CD4-positive, alpha-beta memory T cell (primary cell): ENCODE data around the gene WEE1. TPM values are rescaled to one million over a fixed set of nuclear protein-coding genes. Genes with fewer than 3 reads are reported as not detected.

Source experiments
- CTCF ChIA-PET: fragments of 350-600 bp; sonication (Branson Sonifier 250); formaldehyde crosslinking; loops from one replicate; lab custom pipeline; 2021; ENCODE audit warnings: inconsistent platforms; ENCODE audit not compliant: partially characterized antibody; lab: Charles Lee
- POLR2A ChIA-PET: fragments of 350-600 bp; sonication (Branson Sonifier 250); formaldehyde crosslinking; loops from one replicate; lab custom pipeline; 2021; ENCODE audit not compliant: partially characterized antibody; lab: Charles Lee
- DNase-seq, 5 donors: peaks; one replicate each; pipeline versions ENCODE4 v3.0.0 to v3.0.0-alpha.2; 2020 to 2022; ENCODE audit warnings: mixed read lengths in 1 of 5
- H3K27ac ChIP-seq: one replicate; pipeline ENCODE4 v1.7.0; 2013; ENCODE audit warnings: low read depth, low read length
- H3K27me3 ChIP-seq: 2 replicates; pipeline ENCODE4 v1.7.0; 2013; ENCODE audit warnings: mild to moderate bottlenecking, low read length, moderate library complexity; ENCODE audit not compliant: insufficient read depth
- H3K36me3 ChIP-seq: 2 replicates; pipeline ENCODE4 v1.7.0; 2013; ENCODE audit warnings: mild to moderate bottlenecking, low read length, moderate library complexity; ENCODE audit not compliant: insufficient read depth
- H3K4me1 ChIP-seq: 2 replicates; pipeline ENCODE4 v1.7.0; 2013; ENCODE audit warnings: mild to moderate bottlenecking, low read length, moderate library complexity; ENCODE audit not compliant: insufficient read depth
- H3K4me3 ChIP-seq, 2 donors: one replicate each; pipeline ENCODE4 v1.7.0; 2013; ENCODE audit warnings: low read length in 2 of 2, mild to moderate bottlenecking in 1 of 2
- H3K9me3 ChIP-seq, 2 donors: one replicate each; pipeline ENCODE4 v1.7.0; 2013; ENCODE audit warnings: low read length in 2 of 2, control low read depth in 1 of 2; ENCODE audit not compliant: control insufficient read depth in 1 of 2
- H3K27ac Mint-ChIP-seq, 7 donors: one replicate each; pipeline ENCODE4 v1.8.0; 2020 to 2021; ENCODE audit warnings: mixed read lengths in 7 of 7, mild to moderate bottlenecking in 6 of 7, inconsistent platforms in 3 of 7, moderate library complexity in 3 of 7
- H3K27me3 Mint-ChIP-seq, 2 donors: one replicate each; pipeline ENCODE4 v1.8.0; 2020 to 2021; ENCODE audit warnings: mixed read lengths in 2 of 2
- H3K36me3 Mint-ChIP-seq, 2 donors: one replicate each; pipeline ENCODE4 v1.8.0; 2020 to 2021; ENCODE audit warnings: mixed read lengths in 2 of 2, inconsistent platforms in 1 of 2, mild to moderate bottlenecking in 1 of 2
- H3K4me1 Mint-ChIP-seq, 4 donors: one replicate each; pipeline ENCODE4 v1.8.0; 2020 to 2021; ENCODE audit warnings: mixed read lengths in 4 of 4, mild to moderate bottlenecking in 1 of 4
- H3K4me3 Mint-ChIP-seq, 8 donors: one replicate each; pipeline ENCODE4 v1.8.0; 2020 to 2021; ENCODE audit warnings: mixed read lengths in 8 of 8, mild to moderate bottlenecking in 7 of 8, moderate library complexity in 6 of 8, inconsistent platforms in 3 of 8
- H3K9me3 Mint-ChIP-seq, 8 donors: one replicate each; pipeline ENCODE4 v1.8.0; 2020 to 2021; ENCODE audit warnings: mixed read lengths in 8 of 8, mild to moderate bottlenecking in 5 of 8, inconsistent platforms in 3 of 8, moderate library complexity in 1 of 8
- intact Hi-C: fragments of 100-400 bp; cut with micrococcal nuclease; formaldehyde crosslinking; loops from one replicate; pipeline ENCODE4 v1.15.1; 2023
- polyA plus RNA-seq, 2 donors: library from polyadenylated mRNA; unstranded; fragments of 300-500 nt; fragmentation: Illumina TruSeq; gene quantifications; one replicate each; pipeline ENCODE4 v1.2.3, GENCODE V29; 2021
- total RNA-seq, 2 experiments: library from RNA; stranded (reverse); gene quantifications; one replicate each; pipeline ENCODE4 v1.2.3, GENCODE V29; 2021

Gene WEE1
- total and polyA plus RNA-seq, 4 experiments from 2014 or later: 5.8 to 11.7 (median 9.6) TPM

GRCh38 chr11:9575260-9576240 is 2.1 kb downstream of the WEE1 start:
- CTCF ChIA-PET: interaction anchor here (0.8 to 3.8 kb wide), 6 partner anchors 9 to 40 kb away, joined by 3 to 57 read pairs (median 4); no protein-coding TSS in a partner anchor
- intact Hi-C loops: loop anchor here (5.0 kb wide), 1 partner anchor 1282 kb away; the partner anchor contains the start of gene ZBED5
- no peaks in the 10 kb centered on the region for H3K9me3 ChIP-seq

GRCh38 chr11:9576701-9577381 is 3.4 kb downstream of the WEE1 start:
- H3K4me3 ChIP-seq: peak overlapping the region; percentile 38 to 58
- POLR2A ChIA-PET: interaction anchor here (0.6 to 7.4 kb wide), 12 partner anchors 8 to 1232 kb away, joined by 3 to 91 read pairs (median 6); partner anchors contain the start of genes EIF4G2, RPL27A, TRIM66 and ZNF143
- peaks cover 9 to 19% of the 10 kb centered on the region in 2 donors for H3K36me3 Mint-ChIP-seq

More at GRCh38 chr11:9575260-9576240, 2.1 kb downstream of the WEE1 start:
- Mint-ChIP-seq H3K4me1 (peaks cover 21 to 44% (median 35%) of the 10 kb centered on the region in 4 donors), H3K36me3 (peaks cover 0 to 11% of the 10 kb centered on the region in 2 donors), H3K27me3 (no peaks in the 10 kb centered on the region), H3K27ac (peak overlapping the region; percentile 60 to 95 (median 92)), H3K4me3 (peak overlapping the region; percentile 83 to 93 (median 88)), H3K9me3 (no peaks in the 10 kb centered on the region)
- Histone ChIP-seq H3K36me3 (no peaks in the 10 kb centered on the region), H3K4me1 (peaks cover 44% of the 10 kb centered on the region), H3K27ac (peak overlapping the region; percentile 86), H3K27me3 (no peaks in the 10 kb centered on the region), H3K4me3 (peak overlapping the region; percentile 33 to 80)
- POLR2A ChIA-PET: interaction anchor here (0.7 to 7.4 kb wide), 11 partner anchors 9 to 1233 kb away, joined by 3 to 91 read pairs (median 5); partner anchors contain the start of genes EIF4G2, TMEM41B and ZNF143
- peak in 2 of 5 donors; percentile 11 to 21 for DNase-seq

GRCh38 chr11:9577556-9577955 is 4.1 kb downstream of the WEE1 start:
- no peaks in the 10 kb centered on the region for H3K36me3 ChIP-seq
- Mint-ChIP-seq H3K27me3 (no peaks in the 10 kb centered on the region), H3K4me3 (peak overlapping the region; percentile 71 to 87 (median 84)), H3K4me1 (peaks cover 21 to 39% (median 33%) of the 10 kb centered on the region in 4 donors), H3K27ac (peak overlapping the region; percentile 60 to 92 (median 86)), H3K9me3 (no peaks in the 10 kb centered on the region), H3K36me3 (peaks cover 12 to 23% of the 10 kb centered on the region in 2 donors)
- no peaks in the 10 kb centered on the region for H3K9me3 ChIP-seq
- intact Hi-C loops: loop anchor here (1.0 to 5.0 kb wide), 2 partner anchors 11 to 1280 kb away; partner anchors contain the start of gene ZBED5
- no peaks in the 10 kb centered on the region for H3K27me3 ChIP-seq
- peak overlapping the region; percentile 32 to 58 for H3K4me3 ChIP-seq
- peaks cover 41% of the 10 kb centered on the region for H3K4me1 ChIP-seq
- CTCF ChIA-PET: interaction anchor here (0.8 to 3.8 kb wide), 7 partner anchors 8 to 727 kb away, joined by 3 to 57 read pairs (median 4); partner anchors contain the start of gene ADM
- peak overlapping the region; percentile 86 for H3K27ac ChIP-seq
- peak in 4 of 5 donors; percentile 29 to 48 (median 43) for DNase-seq
- POLR2A ChIA-PET: interaction anchor here (1.0 to 7.4 kb wide), 11 partner anchors 9 to 1231 kb away, joined by 4 to 91 read pairs (median 6); partner anchors contain the start of genes EIF4G2, RPL27A, TRIM66 and ZNF143

More at GRCh38 chr11:9576701-9577381, 3.4 kb downstream of the WEE1 start:
- Histone ChIP-seq H3K4me1 (peaks cover 44% of the 10 kb centered on the region), H3K36me3 (no peaks in the 10 kb centered on the region), H3K9me3 (no peaks in the 10 kb centered on the region), H3K27me3 (no peaks in the 10 kb centered on the region), H3K27ac (peak overlapping the region; percentile 86)
- H3K27me3 Mint-ChIP-seq: no peaks in the 10 kb centered on the region
- CTCF ChIA-PET: interaction anchor here (0.8 to 3.8 kb wide), 8 partner anchors 8 to 728 kb away, joined by 3 to 57 read pairs (median 4); partner anchors contain the start of gene ADM
- intact Hi-C loops: loop anchor here (1.0 to 5.0 kb wide), 2 partner anchors 11 to 1280 kb away; partner anchors contain the start of gene ZBED5
- H3K27ac Mint-ChIP-seq: peak overlapping the region; percentile 60 to 92 (median 89)
- H3K9me3 Mint-ChIP-seq: no peaks in the 10 kb centered on the region
- peaks cover 21 to 39% (median 33%) of the 10 kb centered on the region in 4 donors for H3K4me1 Mint-ChIP-seq
- no peak for DNase-seq
- peak overlapping the region; percentile 83 to 90 (median 85) for H3K4me3 Mint-ChIP-seq

- Mint-ChIP-seq H3K4me1 (peaks cover 15 to 25% (median 22%) of the 10 kb centered on the region in 4 donors), H3K27me3 (no peaks in the 10 kb centered on the region), H3K4me3 (no peak overlapping the region), H3K27ac (peak overlapping the region in 2 of 7 donors; percentile 50 to 72), H3K36me3 (peaks cover 12 to 16% of the 10 kb centered on the region in 2 donors), H3K9me3 (no peaks in the 10 kb centered on the region)
- intact Hi-C loops: no loop called here
- Histone ChIP-seq H3K36me3 (no peaks in the 10 kb centered on the region), H3K4me1 (peaks cover 26% of the 10 kb centered on the region), H3K27me3 (no peaks in the 10 kb centered on the region), H3K4me3 (no peak overlapping the region), H3K9me3 (no peaks in the 10 kb centered on the region), H3K27ac (no peak overlapping the region)
- CTCF ChIA-PET: interaction anchor here (2.3 kb wide), 1 partner anchor 46 kb away, joined by 9 read pairs; no protein-coding TSS in a partner anchor
- no peak for DNase-seq
- POLR2A ChIA-PET: interaction anchor here (1.5 kb wide), 1 partner anchor 32 kb away, joined by 7 read pairs; no protein-coding TSS in a partner anchor
Measured at GRCh38 chr11:9580894-9581293, 7.4 kb downstream of the WEE1 start.

- Mint-ChIP-seq H3K27ac (peak overlapping the region in 1 of 7 donors; percentile 9), H3K4me1 (peaks cover 12 to 20% (median 15%) of the 10 kb centered on the region in 4 donors), H3K9me3 (no peaks in the 10 kb centered on the region), H3K4me3 (no peak overlapping the region), H3K27me3 (no peaks in the 10 kb centered on the region), H3K36me3 (peaks cover 12 to 21% of the 10 kb centered on the region in 2 donors)
- H3K27me3 ChIP-seq: no peaks in the 10 kb centered on the region
- no peaks in the 10 kb centered on the region for H3K36me3 ChIP-seq
- POLR2A ChIA-PET: no interaction called here
- intact Hi-C loops: no loop called here
- DNase-seq: no peak
- no peak overlapping the region for H3K4me3 ChIP-seq
- peaks cover 18% of the 10 kb centered on the region for H3K4me1 ChIP-seq
- no peak overlapping the region for H3K27ac ChIP-seq
- no peaks in the 10 kb centered on the region for H3K9me3 ChIP-seq
- CTCF ChIA-PET: interaction anchor here (1.8 to 2.3 kb wide), 2 partner anchors 32 to 47 kb away, joined by 8 to 9 read pairs; no protein-coding TSS in a partner anchor
Measured at GRCh38 chr11:9581556-9582161, 8.2 kb downstream of the WEE1 start.

GRCh38 chr11:9590717-9591116 is 17.2 kb downstream of the WEE1 start:
- Histone ChIP-seq H3K9me3 (no peaks in the 10 kb centered on the region), H3K4me1 (no peaks in the 10 kb centered on the region), H3K36me3 (peaks cover 6% of the 10 kb centered on the region), H3K4me3 (no peak overlapping the region), H3K27me3 (no peaks in the 10 kb centered on the region), H3K27ac (no peak overlapping the region)
- no peaks in the 10 kb centered on the region for H3K27me3 Mint-ChIP-seq
- intact Hi-C loops: no loop called here
- no peaks in the 10 kb centered on the region for H3K9me3 Mint-ChIP-seq
- H3K36me3 Mint-ChIP-seq: peaks cover 10 to 19% of the 10 kb centered on the region in 2 donors
- no peak overlapping the region for H3K4me3 Mint-ChIP-seq
- no peak for DNase-seq
- H3K27ac Mint-ChIP-seq: no peak overlapping the region
- CTCF ChIA-PET: interaction anchor here (0.8 to 1.0 kb wide), 3 partner anchors 21 to 84 kb away, joined by 3 to 4 read pairs (median 3); no protein-coding TSS in a partner anchor
- H3K4me1 Mint-ChIP-seq: no peaks in the 10 kb centered on the region
- POLR2A ChIA-PET: interaction anchor here (0.7 to 1.4 kb wide), 3 partner anchors 10 to 24 kb away, joined by 3 to 4 read pairs (median 3); no protein-coding TSS in a partner anchor
